Putamen (tissue), 1 donor: ENCODE measurements around the gene CTNND2.
"Not testable (repeated sequence)": the region's sequence is repeated elsewhere in the genome, so short reads cannot be mapped to it uniquely, and the experiment has no call there.

ENCODE experiments used
- DNase-seq: peaks from one replicate; pipeline ENCODE4 v3.0.0-alpha.2; 2016; ENCODE audit warnings: low spot score

Gene CTNND2

GRCh38 chr5:11076945-11077613 is 827.2 kb downstream of the CTNND2 start:
- DNase-seq: no peak

- DNase-seq: peak; percentile 46
Measured at GRCh38 chr5:11075035-11075805, 829.0 kb downstream of the CTNND2 start.

GRCh38 chr5:11072568-11072967 is 831.7 kb downstream of the CTNND2 start:
- no peak for DNase-seq

- no peak for DNase-seq
Measured at GRCh38 chr5:11072076-11072475, 832.2 kb downstream of the CTNND2 start.

GRCh38 chr5:11069041-11069440 is 835.2 kb downstream of the CTNND2 start:
- no peak for DNase-seq

- not testable (repeated sequence) for DNase-seq
Measured at GRCh38 chr5:11065723-11066122, 838.5 kb downstream of the CTNND2 start.

- no peak for DNase-seq
Measured at GRCh38 chr5:11064763-11065450, 839.3 kb downstream of the CTNND2 start.

- no peak for DNase-seq
Measured at GRCh38 chr5:11062397-11062796, 841.8 kb downstream of the CTNND2 start.

GRCh38 chr5:11056560-11056959 is 847.7 kb downstream of the CTNND2 start:
- no peak for DNase-seq

- peak; percentile 52 for DNase-seq
Measured at GRCh38 chr5:11054014-11054413, 850.2 kb downstream of the CTNND2 start.

- DNase-seq: no peak
Measured at GRCh38 chr5:11052871-11053270, 851.4 kb downstream of the CTNND2 start.

- DNase-seq: no peak
Measured at GRCh38 chr5:11050596-11051304, 853.5 kb downstream of the CTNND2 start.

GRCh38 chr5:11048760-11049159 is 855.5 kb downstream of the CTNND2 start:
- no peak for DNase-seq

- no peak for DNase-seq
Measured at GRCh38 chr5:11047625-11048024, 856.6 kb downstream of the CTNND2 start.

GRCh38 chr5:11047030-11047429 is 857.2 kb downstream of the CTNND2 start:
- no peak for DNase-seq

GRCh38 chr5:11046160-11046559 is 858.1 kb downstream of the CTNND2 start:
- DNase-seq: peak; percentile 39

- DNase-seq: no peak
Measured at GRCh38 chr5:11045411-11045810, 858.8 kb downstream of the CTNND2 start.

- no peak for DNase-seq
Measured at GRCh38 chr5:11044581-11044980, 859.7 kb downstream of the CTNND2 start.

GRCh38 chr5:11043881-11044280 is 860.4 kb downstream of the CTNND2 start:
- DNase-seq: no peak

GRCh38 chr5:11040345-11040744 is 863.9 kb downstream of the CTNND2 start:
- DNase-seq: no peak

GRCh38 chr5:11038772-11039171 is 865.5 kb downstream of the CTNND2 start:
- no peak for DNase-seq

GRCh38 chr5:11037941-11038340 is 866.3 kb downstream of the CTNND2 start:
- DNase-seq: no peak
